Measurements from ENCODE around the gene BFAR. TPM values are rescaled to one million over a fixed set of nuclear protein-coding genes. Genes with fewer than 3 reads are reported as not detected.
A peak's percentile ranks its signal among the peaks of the same experiment; 100 is the strongest.

Gene BFAR
- total and polyA plus RNA-seq, 9 of the 15 experiments (the other 6 are each of a cell fraction or from before 2014, with no cell fraction given) = 45.0 to 82.6 (median 60.4) TPM

GRCh38 chr16:14629919-14630619 lies 2.7 kb upstream of the BFAR start, which contains the start of gene PARN (continued):
- TF ChIP-seq HMBOX1 (IDR thresholded peaks at IDR 0.05) = peak; percentile 70; the same call in 1 of the 2 replicates
- TF ChIP-seq TSC22D4 (tag; IDR thresholded peaks at IDR 0.05) = no peak
- 0 out of 2 replicates have a peak, but pooled peaks have one; percentile 34 for TF ChIP-seq ZNF175 (CRISPR knock-in tag; IDR thresholded peaks at IDR 0.05; ENCODE audit: low read depth)
- TF ChIP-seq ZNF609 (CRISPR knock-in tag; IDR thresholded peaks at IDR 0.05; ENCODE audit: borderline replicate concordance) = no peak
- no peak for TF ChIP-seq NCOA2 (IDR thresholded peaks at IDR 0.05; ENCODE audit: partially characterized antibody in 2 of 2)
- TF ChIP-seq BRF2 (IDR thresholded peaks at IDR 0.05; ENCODE audit: borderline replicate concordance, insufficient read depth, insufficient read length) = no peak
- no peak for TF ChIP-seq HNRNPK (IDR thresholded peaks at IDR 0.05; ENCODE audit: low read depth, low read length, poor library complexity, severe bottlenecking)
- no peak for TF ChIP-seq NFXL1 (CRISPR knock-in tag; IDR thresholded peaks at IDR 0.05)
- TF ChIP-seq HNRNPUL1 (IDR thresholded peaks at IDR 0.05; ENCODE audit: low read length) = no peak
- peak; percentile 98 for TF ChIP-seq RBFOX2 (IDR thresholded peaks at IDR 0.05; ENCODE audit: low read depth, low read length)
- no peak for TF ChIP-seq SREBF1 (IDR thresholded peaks at IDR 0.05; ENCODE audit: borderline replicate concordance, low read depth, low read length)
- TF ChIP-seq ZZZ3 (IDR thresholded peaks at IDR 0.05) = no peak
- TF ChIP-seq MCM7 (IDR thresholded peaks at IDR 0.05) = no peak
- no peak for TF ChIP-seq HOXB6 (CRISPR knock-in tag; IDR thresholded peaks at IDR 0.05; ENCODE audit: borderline replicate concordance)
- TF ChIP-seq PPARD (CRISPR knock-in tag; IDR thresholded peaks at IDR 0.05) = no peak
- peak; percentile 79 for TF ChIP-seq SAP30 (IDR thresholded peaks at IDR 0.05; ENCODE audit: borderline replicate concordance, insufficient read depth, low read depth, low read length, poor library complexity, severe bottlenecking)
- no peak for TF ChIP-seq ELF4 (CRISPR knock-in tag; IDR thresholded peaks at IDR 0.05)
- TF ChIP-seq POLR2G (IDR thresholded peaks at IDR 0.05; ENCODE audit: low read depth, low read length) = peak; percentile 98
- TF ChIP-seq RAD51 (IDR thresholded peaks at IDR 0.05; ENCODE audit: borderline replicate concordance, low read depth) = no peak
- no peak for TF ChIP-seq TCFL5 (CRISPR knock-in tag; conservative IDR thresholded peaks at IDR 0.05)
- TF ChIP-seq FOSL1 (tag; conservative IDR thresholded peaks at IDR 0.05) = no peak
- 0 out of 2 replicates have a peak, but pooled peaks have one; percentile 38 for TF ChIP-seq HLTF (IDR thresholded peaks at IDR 0.05)

All from K562 (cell line).